Fibroblast of lung (primary cell): Measurements from ENCODE around the gene SHANK1. TPM values are rescaled to one million over a fixed set of nuclear protein-coding genes. Genes with fewer than 3 reads are reported as not detected.

Experiments used
- DNase-seq, 2 donors: peaks; one replicate each; pipeline versions ENCODE4 v3.0.0 to v3.0.0-alpha.2; 2010; ENCODE audit warnings: low read depth in 2 of 2
- H2AFZ ChIP-seq: 2 replicates; pipeline ENCODE4 v1.5.1; 2012; ENCODE audit warnings: low read length, control low read depth, inconsistent platforms
- H3K27ac ChIP-seq: 2 replicates; pipeline ENCODE4 v1.5.1; 2011; ENCODE audit warnings: low read length, control low read depth; ENCODE audit not compliant: insufficient read depth
- H3K27me3 ChIP-seq: 2 replicates; pipeline ENCODE4 v1.5.1; 2011; ENCODE audit warnings: mild to moderate bottlenecking, low read length; ENCODE audit not compliant: control insufficient read depth, insufficient read depth
- H3K36me3 ChIP-seq: 2 replicates; pipeline ENCODE4 v1.5.1; 2011; ENCODE audit warnings: low read length; ENCODE audit not compliant: control insufficient read depth, insufficient read depth
- H3K4me1 ChIP-seq: 2 replicates; pipeline ENCODE4 v1.5.1; 2011; ENCODE audit warnings: low read length; ENCODE audit not compliant: control insufficient read depth, insufficient read depth; ENCODE audit errors: extremely low read depth
- H3K4me2 ChIP-seq: 2 replicates; pipeline ENCODE4 v1.5.1; 2011; ENCODE audit warnings: low read length, control low read depth; ENCODE audit not compliant: insufficient read depth; ENCODE audit errors: extremely low read depth
- H3K4me3 ChIP-seq, 4 experiments: fragments of 200-600 bp in 1 of 4; sonication (generic) in 1 of 4; replicated peaks in 1 of 4; 2 replicates each; pipeline ENCODE4 v1.5.1; 2011 to 2016; ENCODE audit warnings: low read length in 4 of 4, low read depth in 3 of 4, mild to moderate bottlenecking in 3 of 4, control low read depth in 2 of 4, inconsistent platforms in 1 of 4, mixed read lengths in 1 of 4; ENCODE audit not compliant: insufficient read depth in 1 of 4; ENCODE audit errors: control extremely low read depth in 1 of 4
- H3K79me2 ChIP-seq: 2 replicates; pipeline ENCODE4 v1.5.1; 2012; ENCODE audit warnings: mild to moderate bottlenecking, low read length, inconsistent platforms; ENCODE audit not compliant: control insufficient read depth, insufficient read depth
- H3K9ac ChIP-seq: 2 replicates; pipeline ENCODE4 v1.5.1; 2011; ENCODE audit warnings: mild to moderate bottlenecking, low read length, control low read depth; ENCODE audit not compliant: insufficient read depth
- H3K9me3 ChIP-seq: 2 replicates; pipeline ENCODE4 v1.5.1; 2012; ENCODE audit warnings: low read depth, low read length; ENCODE audit not compliant: control insufficient read depth, insufficient read depth
- H4K20me1 ChIP-seq: 2 replicates; pipeline ENCODE4 v1.5.1; 2011; ENCODE audit warnings: low read length; ENCODE audit not compliant: control insufficient read depth, insufficient read depth; ENCODE audit errors: extremely low read depth
- CTCF ChIP-seq, 2 donors: IDR thresholded peaks in 1 of 2; conservative IDR thresholded peaks in 1 of 2; 1 replicate in 1 of 2; 2 replicates in 1 of 2; pipeline ENCODE4 v1.5.1; 2011 to 2012; ENCODE audit warnings: low read length in 2 of 2, control low read depth in 1 of 2, inconsistent platforms in 1 of 2, low read depth in 1 of 2, mild to moderate bottlenecking in 1 of 2
- EZH2 ChIP-seq: IDR thresholded peaks from 2 replicates; pipeline ENCODE4 v1.5.1; 2012; ENCODE audit warnings: low read length, control low read depth, mild to moderate bottlenecking; ENCODE audit errors: missing control alignments
- polyA plus RNA-seq, 2 donors: library from polyadenylated mRNA; depleted of rRNA in 1 of 2; stranded (reverse) in 1 of 2; unstranded in 1 of 2; fragments of >200 nt; gene quantifications; 2 replicates each; pipeline ENCODE4 v1.2.1, GENCODE V29; 2011 to 2012; ENCODE audit warnings: missing spikeins in 1 of 2
- total RNA-seq: library from RNA; depleted of rRNA; stranded (reverse); fragments of >200 nt; gene quantifications from 2 replicates; pipeline ENCODE4 v1.2.1, GENCODE V29; 2014

Gene SHANK1
- total and polyA plus RNA-seq, 2 donors (not counting 1 experiment from before 2014, with no cell fraction given): 1.4 to 7.9 TPM

- Histone ChIP-seq H3K4me3 (no peak overlapping the region), H3K27ac (no peak overlapping the region), H3K4me2 (no peak overlapping the region), H3K79me2 (no peaks in the 10 kb centered on the region), H3K9me3 (no peaks in the 10 kb centered on the region), H2AFZ (no peak overlapping the region), H3K27me3 (peaks cover 18% of the 10 kb centered on the region), H3K36me3 (no peaks in the 10 kb centered on the region), H3K4me1 (no peaks in the 10 kb centered on the region), H4K20me1 (no peaks in the 10 kb centered on the region), H3K9ac (no peak overlapping the region)
- TF ChIP-seq EZH2 (peak; percentile 52), CTCF (conservative IDR thresholded peaks at IDR 0.05 in 1 of 2, IDR thresholded peaks at IDR 0.05 in 1 of 2; ENCODE audit: low read depth in 1 of 2, low read length in 2 of 2) (no peak)
- DNase-seq: no peak
Observed at GRCh38 chr19:50666346-50667176, 53.0 kb downstream of the SHANK1 start.

- Histone ChIP-seq H3K27ac (no peak overlapping the region), H3K79me2 (no peaks in the 10 kb centered on the region), H3K4me1 (no peaks in the 10 kb centered on the region), H4K20me1 (no peaks in the 10 kb centered on the region), H2AFZ (no peak overlapping the region), H3K4me3 (no peak overlapping the region), H3K27me3 (peaks cover 12% of the 10 kb centered on the region), H3K9me3 (no peaks in the 10 kb centered on the region), H3K9ac (no peak overlapping the region), H3K4me2 (no peak overlapping the region), H3K36me3 (no peaks in the 10 kb centered on the region)
- DNase-seq: no peak
- TF ChIP-seq CTCF (conservative IDR thresholded peaks at IDR 0.05 in 1 of 2, IDR thresholded peaks at IDR 0.05 in 1 of 2; ENCODE audit: low read depth in 1 of 2, low read length in 2 of 2) (no peak), EZH2 (no peak)
Observed at GRCh38 chr19:50664204-50664603, 55.4 kb downstream of the SHANK1 start.

GRCh38 chr19:50663482-50663790, 56.2 kb downstream of the SHANK1 start:
- Histone ChIP-seq H3K27ac (no peak overlapping the region), H3K4me1 (peaks cover 3% of the 10 kb centered on the region), H3K36me3 (no peaks in the 10 kb centered on the region), H3K4me2 (no peak overlapping the region), H2AFZ (no peak overlapping the region), H3K9me3 (no peaks in the 10 kb centered on the region), H4K20me1 (no peaks in the 10 kb centered on the region), H3K79me2 (no peaks in the 10 kb centered on the region), H3K4me3 (no peak overlapping the region), H3K9ac (no peak overlapping the region), H3K27me3 (peaks cover 10% of the 10 kb centered on the region)
- no peak for TF ChIP-seq EZH2
- no peak for TF ChIP-seq CTCF (conservative IDR thresholded peaks at IDR 0.05 in 1 of 2, IDR thresholded peaks at IDR 0.05 in 1 of 2; ENCODE audit: low read depth in 1 of 2, low read length in 2 of 2)
- DNase-seq: no peak
